Body of pancreas (tissue), 4 donors: ENCODE data around the gene GOPC. TPM values are rescaled to one million over a fixed set of nuclear protein-coding genes. Genes with fewer than 3 reads are reported as not detected.
"Not testable (repeated sequence)": the region's sequence is repeated elsewhere in the genome, so short reads cannot be mapped to it uniquely, and the experiment has no call there.

Source experiments
- ATAC-seq: fragments of 150-250 bp; one replicate; pipeline ENCODE4 v1.9.1; 2016
- DNase-seq, 4 donors: peaks; one replicate each; pipeline ENCODE4 v3.0.0-alpha.2; 2019
- H3K27ac ChIP-seq, 4 donors: fragments of 200-600 bp; sonication (generic); 1 replicate in 3 of 4; 2 replicates in 1 of 4; pipeline versions ENCODE4 v1.5.1 to v1.6.1; 2016 to 2019; ENCODE audit warnings: mild to moderate bottlenecking in 1 of 4, mixed read lengths in 1 of 4, moderate library complexity in 1 of 4
- H3K27me3 ChIP-seq, 2 donors: fragments of 200-600 bp; sonication (generic); one replicate each; pipeline ENCODE4 v1.6.0; 2016; ENCODE audit warnings: mild to moderate bottlenecking in 1 of 2
- H3K36me3 ChIP-seq, 2 donors: fragments of 200-600 bp; sonication (generic); replicated peaks in 1 of 2; 2 replicates each; pipeline ENCODE4 v1.5.1; 2016; ENCODE audit warnings: low read depth in 2 of 2; ENCODE audit not compliant: insufficient read depth in 1 of 2
- H3K4me1 ChIP-seq: fragments of 200-600 bp; sonication (generic); one replicate; pipeline ENCODE4 v1.6.0; 2016
- H3K4me3 ChIP-seq, 2 donors: fragments of 200-600 bp; sonication (generic); 1 replicate in 1 of 2; 2 replicates in 1 of 2; pipeline ENCODE4 v1.5.1; 2016 to 2019
- H3K9me3 ChIP-seq, 3 donors: fragments of 200-600 bp; sonication (generic); 1 replicate in 2 of 3; 2 replicates in 1 of 3; pipeline ENCODE4 v1.5.1; 2016
- POLR2A ChIP-seq, 3 donors: fragments of 450-650 bp; IDR thresholded peaks; one replicate each; pipeline ENCODE4 v1.6.1; 2016; ENCODE audit warnings: antibody characterized with exemption in 3 of 3, mild to moderate bottlenecking in 2 of 3
- WGBS, 2 donors: methylation state at CpG; one replicate each; pipeline ENCODE4 v1.1.5; 2017; 5-methylcytosine and 5-hydroxymethylcytosine counted together
- intact Hi-C: fragments of 100-400 bp; cut with DNase I; formaldehyde crosslinking; loops from one replicate; pipeline ENCODE4 v1.15.1; 2023
- total RNA-seq, 2 donors: library from RNA; depleted of rRNA; stranded (reverse); fragments of >200 nt; gene quantifications; one replicate each; pipeline ENCODE4 v1.1.0, GENCODE V29; 2016
- TF ChIP-seq, protein P1 (sequence below), 7 experiments: fragments of 450-650 bp in 4 of 7; fragments of 200-600 bp in 3 of 7; sonication (generic) in 3 of 7; IDR thresholded peaks; one replicate each; pipeline ENCODE4 v1.5.1; 2016 to 2019; ENCODE audit warnings: antibody characterized with exemption in 7 of 7

The GOPC gene
- total RNA-seq, 2 donors from 2014 or later = 7.9 to 16.6 TPM

DNA sequence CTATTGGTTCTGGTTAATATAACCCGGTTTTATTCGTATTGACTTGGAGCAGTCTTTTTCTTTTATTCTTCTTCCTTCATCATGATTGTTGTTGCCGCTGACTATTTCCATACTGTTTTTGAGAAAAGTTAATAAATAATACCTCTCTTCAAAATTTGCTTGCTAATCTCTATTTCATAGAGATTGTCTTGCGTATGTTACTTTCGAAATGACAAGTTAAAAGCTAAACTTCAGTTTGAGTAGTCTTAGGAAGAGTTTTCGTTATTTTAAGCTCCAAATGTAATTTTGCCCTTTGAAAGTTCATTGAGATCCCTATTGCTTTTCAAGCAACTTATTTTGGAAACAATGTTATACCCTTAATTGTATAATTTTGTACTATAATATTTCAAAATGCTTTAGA is 83.4 kb downstream of the GOPC start:
- no peak overlapping the region for H3K27ac ChIP-seq
- TF ChIP-seq POLR2A (IDR thresholded peaks at IDR 0.05) = no peak
- TF ChIP-seq, protein P1, sequence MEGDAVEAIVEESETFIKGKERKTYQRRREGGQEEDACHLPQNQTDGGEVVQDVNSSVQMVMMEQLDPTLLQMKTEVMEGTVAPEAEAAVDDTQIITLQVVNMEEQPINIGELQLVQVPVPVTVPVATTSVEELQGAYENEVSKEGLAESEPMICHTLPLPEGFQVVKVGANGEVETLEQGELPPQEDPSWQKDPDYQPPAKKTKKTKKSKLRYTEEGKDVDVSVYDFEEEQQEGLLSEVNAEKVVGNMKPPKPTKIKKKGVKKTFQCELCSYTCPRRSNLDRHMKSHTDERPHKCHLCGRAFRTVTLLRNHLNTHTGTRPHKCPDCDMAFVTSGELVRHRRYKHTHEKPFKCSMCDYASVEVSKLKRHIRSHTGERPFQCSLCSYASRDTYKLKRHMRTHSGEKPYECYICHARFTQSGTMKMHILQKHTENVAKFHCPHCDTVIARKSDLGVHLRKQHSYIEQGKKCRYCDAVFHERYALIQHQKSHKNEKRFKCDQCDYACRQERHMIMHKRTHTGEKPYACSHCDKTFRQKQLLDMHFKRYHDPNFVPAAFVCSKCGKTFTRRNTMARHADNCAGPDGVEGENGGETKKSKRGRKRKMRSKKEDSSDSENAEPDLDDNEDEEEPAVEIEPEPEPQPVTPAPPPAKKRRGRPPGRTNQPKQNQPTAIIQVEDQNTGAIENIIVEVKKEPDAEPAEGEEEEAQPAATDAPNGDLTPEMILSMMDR (IDR thresholded peaks at IDR 0.05) = no peak
- no peaks in the 10 kb centered on the region for H3K36me3 ChIP-seq
- H3K4me3 ChIP-seq = no peak overlapping the region
- H3K9me3 ChIP-seq = no peaks in the 10 kb centered on the region
- H3K4me1 ChIP-seq = peaks cover 9% of the 10 kb centered on the region
- H3K27me3 ChIP-seq = no peaks in the 10 kb centered on the region
- intact Hi-C loops = no loop called here
- WGBS, 2 donors = 94 to 96% methylated on average over 6 of the region's 6 CpGs
- ATAC-seq (no peak), DNase-seq (no peak)

DNA sequence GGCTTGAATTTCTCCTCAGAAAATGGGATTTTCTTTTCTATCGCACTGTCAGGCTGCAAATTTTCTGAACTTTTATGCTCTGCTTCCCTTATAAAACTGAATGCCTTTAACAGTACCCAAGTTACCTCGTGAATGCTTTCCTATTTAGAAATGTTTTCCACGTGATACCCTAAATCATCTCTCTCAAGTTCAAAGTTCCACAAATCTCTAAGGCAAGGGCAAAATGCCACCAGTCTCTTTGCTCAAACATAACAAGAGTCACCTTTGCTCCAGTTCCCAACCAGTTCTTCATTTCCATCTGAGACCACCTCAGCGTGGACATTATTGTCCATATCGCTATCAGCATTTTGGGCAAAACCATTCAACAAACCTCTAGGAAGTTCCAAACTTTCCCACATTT is 84.3 kb downstream of the GOPC start:
- ATAC-seq, intact Hi-C loops, H3K9me3 ChIP-seq, H3K27ac ChIP-seq, H3K36me3 ChIP-seq, H3K27me3 ChIP-seq, H3K4me3 ChIP-seq, DNase-seq: not testable (repeated sequence)
- 88 to 92% methylated on average over 5 of the region's 5 CpGs for WGBS, 2 donors
- peaks cover 16% of the 10 kb centered on the region for H3K4me1 ChIP-seq

DNA sequence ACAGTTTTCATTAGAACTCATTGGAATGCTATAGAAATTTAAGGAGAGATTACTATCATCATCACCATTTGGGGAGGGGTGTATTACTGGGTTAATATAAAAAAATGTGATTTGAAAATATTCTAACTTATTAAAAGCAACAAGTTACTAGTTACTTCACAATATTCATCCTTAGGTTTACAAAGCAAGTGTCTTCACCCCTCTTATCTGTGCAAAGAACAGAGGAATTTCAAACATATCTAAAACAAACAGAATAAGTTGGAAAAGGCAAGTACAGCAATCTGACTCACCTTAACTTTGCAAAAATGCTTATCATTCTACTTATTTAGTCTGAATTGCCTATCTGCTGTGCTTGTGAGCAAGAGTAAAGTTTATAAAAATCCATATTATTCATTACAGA is 87.0 kb downstream of the GOPC start:
- no peak for DNase-seq
- no peaks in the 10 kb centered on the region for H3K9me3 ChIP-seq
- no peak overlapping the region for H3K4me3 ChIP-seq
- no peaks in the 10 kb centered on the region for H3K36me3 ChIP-seq
- peaks cover 17% of the 10 kb centered on the region for H3K4me1 ChIP-seq
- no peak overlapping the region for H3K27ac ChIP-seq
- intact Hi-C loops = no loop called here
- ATAC-seq = no peak
- no peaks in the 10 kb centered on the region for H3K27me3 ChIP-seq
- TF ChIP-seq, protein P1 (IDR thresholded peaks at IDR 0.05) = no peak
- TF ChIP-seq POLR2A (IDR thresholded peaks at IDR 0.05) = no peak

DNA sequence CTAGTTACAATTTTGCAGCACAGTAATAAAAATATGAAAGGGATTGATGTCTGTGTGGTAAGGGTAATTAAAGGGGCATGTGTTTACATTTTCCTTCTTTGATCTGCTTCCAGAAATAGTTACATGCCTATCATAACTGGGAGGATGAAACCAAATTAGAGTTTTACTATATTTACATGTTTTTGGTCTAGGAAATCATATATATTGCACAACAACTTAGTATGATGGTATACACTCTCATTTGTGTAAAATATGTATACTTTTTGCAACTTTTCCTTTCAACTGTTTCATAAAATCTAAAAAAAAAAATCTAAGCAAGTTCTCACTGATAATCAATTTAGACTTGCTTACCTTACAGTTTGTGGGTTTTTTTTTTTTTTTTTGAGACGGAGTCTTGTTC is 87.7 kb downstream of the GOPC start:
- intact Hi-C loops = no loop called here
- TF ChIP-seq POLR2A (IDR thresholded peaks at IDR 0.05) = no peak
- TF ChIP-seq, protein P1 (IDR thresholded peaks at IDR 0.05) = no peak
- H3K27ac ChIP-seq = peak overlapping the region in 1 of 4 donors; percentile 10
- WGBS, 2 donors = 89 to 100% methylated on average over 1 of the region's 1 CpG
- ATAC-seq = no peak
- no peak for DNase-seq
- H3K27me3 ChIP-seq = no peaks in the 10 kb centered on the region
- no peaks in the 10 kb centered on the region for H3K36me3 ChIP-seq
- no peaks in the 10 kb centered on the region for H3K9me3 ChIP-seq
- H3K4me3 ChIP-seq = no peak overlapping the region
- peaks cover 17% of the 10 kb centered on the region for H3K4me1 ChIP-seq

DNA sequence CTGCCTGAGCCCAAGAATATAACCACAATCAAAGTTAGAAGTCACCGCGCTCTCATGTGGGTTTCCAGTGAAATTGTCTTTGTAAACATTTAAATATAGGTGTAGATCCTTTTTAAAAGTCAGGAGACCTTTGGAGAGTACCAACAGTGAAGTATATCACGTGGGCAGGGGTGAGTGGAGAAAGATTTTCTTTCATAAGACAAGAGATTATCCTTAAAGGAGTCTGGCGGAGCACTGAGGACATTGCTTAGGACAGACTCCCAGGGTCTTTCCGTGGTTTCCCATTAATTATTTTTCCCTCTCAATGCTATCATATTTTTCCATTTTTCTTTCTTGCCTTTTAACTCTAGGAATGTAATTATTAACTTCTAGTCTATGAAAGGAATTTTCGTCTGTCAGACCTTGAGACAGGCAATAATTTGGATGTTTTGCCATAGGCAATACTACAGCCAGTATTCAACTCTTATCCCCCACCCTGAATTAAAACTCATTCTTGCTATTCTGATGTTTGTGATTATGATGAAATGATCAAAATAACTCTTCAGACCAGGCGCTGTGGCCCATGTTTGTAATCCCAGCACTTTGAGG is 88.4 kb downstream of the GOPC start:
- 61 to 68% methylated on average over 7 of the region's 7 CpGs for WGBS, 2 donors
- H3K36me3 ChIP-seq = no peaks in the 10 kb centered on the region
- no peak for DNase-seq
- no peaks in the 10 kb centered on the region for H3K9me3 ChIP-seq
- H3K27ac ChIP-seq = peak overlapping the region in 2 of 4 donors; percentile 5 to 10
- TF ChIP-seq POLR2A (IDR thresholded peaks at IDR 0.05) = no peak
- TF ChIP-seq, protein P1 (IDR thresholded peaks at IDR 0.05) = no peak
- intact Hi-C loops = no loop called here
- peaks cover 17% of the 10 kb centered on the region for H3K4me1 ChIP-seq
- H3K4me3 ChIP-seq = no peak overlapping the region
- no peak for ATAC-seq
- H3K27me3 ChIP-seq = no peaks in the 10 kb centered on the region
